HEK293T (cell line): ENCODE data around the gene ARHGAP26.

ENCODE experiments used
- CTCF ChIA-PET: fragments of 350-600 bp; formaldehyde crosslinking; extraction: SDS; loops from one replicate; lab custom pipeline; 2021; ENCODE audit warnings: antibody characterized with exemption, inconsistent platforms; lab: Yijun Ruan, JAX
- POLR2A ChIA-PET: fragments of 350-600 bp; formaldehyde crosslinking; extraction: SDS; loops from one replicate; lab custom pipeline; 2020; ENCODE audit warnings: antibody characterized with exemption, inconsistent platforms; lab: Yijun Ruan, JAX
- DNase-seq: peaks from one replicate; pipeline ENCODE4 v3.0.0; 2012; ENCODE audit warnings: mixed read lengths; ENCODE audit errors: extremely low spot score
- ARNT ChIP-seq: fragments of 450-650 bp; IDR thresholded peaks from 2 replicates; pipeline ENCODE4 v1.6.1; 2017; ENCODE audit warnings: mild to moderate bottlenecking
- BHLHE40 ChIP-seq: fragments of 450-650 bp; IDR thresholded peaks from 2 replicates; pipeline ENCODE4 v1.6.1; 2016; ENCODE audit warnings: mild to moderate bottlenecking, moderate library complexity, borderline replicate concordance
- CTBP1 ChIP-seq: fragments of 450-650 bp; IDR thresholded peaks from 2 replicates; pipeline ENCODE4 v1.6.1; 2016; ENCODE audit warnings: borderline replicate concordance
- ELF4 ChIP-seq: fragments of 450-650 bp; IDR thresholded peaks from 2 replicates; pipeline ENCODE4 v1.6.1; 2017; ENCODE audit warnings: antibody characterized with exemption
- FOXA1 ChIP-seq: fragments of 450-650 bp; IDR thresholded peaks from 2 replicates; pipeline ENCODE4 v1.6.1; 2016; ENCODE audit warnings: mild to moderate bottlenecking
- FOXK2 ChIP-seq: fragments of 450-650 bp; IDR thresholded peaks from 2 replicates; pipeline ENCODE4 v1.6.1; 2016; ENCODE audit warnings: mild to moderate bottlenecking
- FOXM1 ChIP-seq: fragments of 450-650 bp; IDR thresholded peaks from 2 replicates; pipeline ENCODE4 v1.6.1; 2017; ENCODE audit warnings: mild to moderate bottlenecking, borderline replicate concordance
- HDGF ChIP-seq: fragments of 450-650 bp; IDR thresholded peaks from 2 replicates; pipeline ENCODE4 v1.6.1; 2017; ENCODE audit warnings: antibody characterized with exemption, borderline replicate concordance
- L3MBTL2 ChIP-seq: fragments of 450-650 bp; conservative IDR thresholded peaks from 2 replicates; pipeline ENCODE4 v1.6.1; 2016; ENCODE audit warnings: mild to moderate bottlenecking
- LEF1 ChIP-seq: fragments of 450-650 bp; IDR thresholded peaks from 2 replicates; pipeline ENCODE4 v1.6.1; 2017; ENCODE audit warnings: mild to moderate bottlenecking, borderline replicate concordance
- NFRKB ChIP-seq: fragments of 450-650 bp; IDR thresholded peaks from 2 replicates; pipeline ENCODE4 v1.6.1; 2016; ENCODE audit warnings: mild to moderate bottlenecking, moderate library complexity
- PKNOX1 ChIP-seq: fragments of 450-650 bp; IDR thresholded peaks from 2 replicates; pipeline ENCODE4 v1.6.1; 2016
- SP1 ChIP-seq: fragments of 450-650 bp; IDR thresholded peaks from 2 replicates; pipeline ENCODE4 v1.6.1; 2017
- SUZ12 ChIP-seq: fragments of 450-650 bp; IDR thresholded peaks from 2 replicates; pipeline ENCODE4 v1.6.1; 2016; ENCODE audit warnings: mild to moderate bottlenecking
- TARDBP ChIP-seq: fragments of 450-650 bp; IDR thresholded peaks from 2 replicates; pipeline ENCODE4 v1.6.1; 2016
- ZNF384 ChIP-seq: fragments of 450-650 bp; IDR thresholded peaks from 2 replicates; pipeline ENCODE4 v1.6.1; 2016

ARHGAP26 gene

GRCh38 chr5:142807372-142807911, 37.3 kb downstream of the ARHGAP26 start:
- POLR2A ChIA-PET: no interaction called here
- DNase-seq: no peak
- CTCF ChIA-PET: interaction anchor here (0.8 kb wide), 1 partner anchor 59 kb away, joined by 5 read pairs; no protein-coding TSS in a partner anchor
- no peak for TF ChIP-seq HDGF
- no peak for TF ChIP-seq ZNF384
- no peak for TF ChIP-seq TARDBP
- TF ChIP-seq FOXA1: no peak
- no peak for TF ChIP-seq ELF4
- TF ChIP-seq FOXK2: no peak
- no peak for TF ChIP-seq LEF1
- TF ChIP-seq ARNT: no peak
- no peak for TF ChIP-seq NFRKB
- TF ChIP-seq SP1: no peak
- no peak for TF ChIP-seq PKNOX1
- no peak for TF ChIP-seq FOXM1
- TF ChIP-seq CTBP1: no peak
- no peak for TF ChIP-seq BHLHE40

DNA sequence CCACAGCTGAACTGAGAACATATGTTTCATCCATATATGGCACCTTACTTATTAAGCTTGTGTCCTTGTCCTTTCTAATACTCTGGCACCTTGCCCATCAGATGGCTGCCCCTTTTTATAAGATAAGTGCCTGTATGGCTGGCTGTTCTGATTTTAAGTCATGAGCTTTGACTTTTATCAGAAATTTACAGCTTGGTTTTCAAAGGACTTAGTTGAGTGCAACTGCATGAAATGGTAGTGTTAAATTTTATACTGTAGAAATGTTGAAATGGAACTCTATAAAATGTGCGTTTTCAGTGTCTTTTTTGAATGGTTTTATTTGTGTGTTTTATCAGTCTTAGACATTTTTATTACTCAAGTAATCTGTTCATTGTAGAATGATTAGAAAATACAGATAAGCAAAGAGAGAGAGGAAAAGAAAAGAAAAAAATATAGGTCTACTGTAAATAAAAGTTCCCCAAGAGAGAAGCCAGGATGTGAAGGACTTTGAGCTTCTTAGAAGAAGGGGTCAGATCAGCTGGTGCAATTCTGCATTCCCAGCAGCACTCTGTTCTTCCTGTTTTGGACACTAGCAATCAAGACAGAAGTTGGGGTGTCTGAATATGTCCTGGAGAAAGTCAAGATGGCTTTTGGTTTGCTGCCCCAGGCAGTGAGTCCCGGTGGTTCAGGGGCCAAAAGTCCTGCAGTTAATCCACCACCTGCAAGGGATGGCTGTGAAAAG, 38.9 kb downstream of the ARHGAP26 start:
- CTCF ChIA-PET: interaction anchor here (1.0 to 1.8 kb wide), 4 partner anchors 12 to 96 kb away, joined by 3 to 8 read pairs (median 4); no protein-coding TSS in a partner anchor
- no peak for TF ChIP-seq NFRKB
- TF ChIP-seq HDGF: no peak
- TF ChIP-seq FOXK2: no peak
- TF ChIP-seq PKNOX1: no peak
- TF ChIP-seq CTBP1: no peak
- TF ChIP-seq SUZ12: no peak
- TF ChIP-seq L3MBTL2: no peak
- no peak for TF ChIP-seq TARDBP
- no peak for TF ChIP-seq ZNF384
- TF ChIP-seq FOXM1: no peak
- POLR2A ChIA-PET: no interaction called here
- DNase-seq: no peak

DNA sequence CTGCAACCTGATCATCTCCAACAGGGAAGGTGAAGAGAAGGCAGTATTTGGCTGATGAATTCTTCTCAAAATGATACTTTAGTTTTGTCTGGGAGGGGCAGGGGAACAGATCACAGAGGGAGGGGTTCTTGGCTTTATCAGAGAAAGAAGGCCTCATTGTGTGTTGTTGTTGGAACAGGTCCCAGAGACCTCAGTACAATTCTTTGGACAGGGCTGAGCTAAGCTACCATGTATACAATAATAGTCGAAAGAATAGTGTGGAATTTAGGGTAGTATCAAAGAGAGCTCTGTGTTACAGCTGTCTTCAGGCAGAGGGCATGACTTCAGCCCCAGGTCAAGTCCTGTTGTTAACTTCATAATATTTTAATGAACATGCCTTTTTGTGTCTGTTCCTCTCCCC, 39.9 kb downstream of the ARHGAP26 start:
- no peak for DNase-seq
- no peak for TF ChIP-seq SUZ12
- TF ChIP-seq FOXK2: no peak
- POLR2A ChIA-PET: no interaction called here
- CTCF ChIA-PET: interaction anchor here (0.9 to 1.4 kb wide), 3 partner anchors 30 to 113 kb away, joined by 3 to 4 read pairs (median 3); no protein-coding TSS in a partner anchor

DNA sequence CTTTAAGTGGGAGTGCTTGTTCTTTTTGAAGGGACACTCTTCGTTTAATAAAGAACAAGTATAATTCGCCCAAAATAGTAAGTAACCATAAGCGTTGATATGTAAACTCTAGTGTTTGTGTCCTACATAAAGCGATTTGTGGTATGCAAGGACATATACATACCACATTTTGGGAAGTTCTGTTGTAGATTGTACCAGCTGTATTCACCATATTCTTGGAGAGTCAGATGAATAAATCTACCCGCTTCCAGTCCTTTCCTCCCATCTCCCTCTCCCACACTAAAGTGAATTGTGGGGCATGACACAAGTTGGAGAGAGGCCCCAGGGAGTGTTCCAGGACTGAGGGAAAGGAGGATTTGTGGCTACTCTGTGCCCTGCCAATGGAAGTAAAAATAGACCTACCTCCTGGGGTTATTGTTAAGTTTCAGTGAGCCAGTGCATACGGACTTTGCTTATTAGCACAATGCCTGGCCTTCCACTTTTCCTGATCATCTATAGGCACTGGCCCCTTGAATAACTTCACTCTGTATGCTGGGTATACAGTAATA, 40.6 kb downstream of the ARHGAP26 start:
- ChIA-PET POLR2A (no interaction called here), CTCF (interaction anchor here (0.9 to 1.1 kb wide), 2 partner anchors 31 to 112 kb away, joined by 3 to 4 read pairs; no protein-coding TSS in a partner anchor)
- TF ChIP-seq L3MBTL2 (no peak), NFRKB (no peak), ARNT (no peak), FOXK2 (no peak), PKNOX1 (no peak), LEF1 (no peak), ELF4 (no peak)
- DNase-seq: no peak

DNA sequence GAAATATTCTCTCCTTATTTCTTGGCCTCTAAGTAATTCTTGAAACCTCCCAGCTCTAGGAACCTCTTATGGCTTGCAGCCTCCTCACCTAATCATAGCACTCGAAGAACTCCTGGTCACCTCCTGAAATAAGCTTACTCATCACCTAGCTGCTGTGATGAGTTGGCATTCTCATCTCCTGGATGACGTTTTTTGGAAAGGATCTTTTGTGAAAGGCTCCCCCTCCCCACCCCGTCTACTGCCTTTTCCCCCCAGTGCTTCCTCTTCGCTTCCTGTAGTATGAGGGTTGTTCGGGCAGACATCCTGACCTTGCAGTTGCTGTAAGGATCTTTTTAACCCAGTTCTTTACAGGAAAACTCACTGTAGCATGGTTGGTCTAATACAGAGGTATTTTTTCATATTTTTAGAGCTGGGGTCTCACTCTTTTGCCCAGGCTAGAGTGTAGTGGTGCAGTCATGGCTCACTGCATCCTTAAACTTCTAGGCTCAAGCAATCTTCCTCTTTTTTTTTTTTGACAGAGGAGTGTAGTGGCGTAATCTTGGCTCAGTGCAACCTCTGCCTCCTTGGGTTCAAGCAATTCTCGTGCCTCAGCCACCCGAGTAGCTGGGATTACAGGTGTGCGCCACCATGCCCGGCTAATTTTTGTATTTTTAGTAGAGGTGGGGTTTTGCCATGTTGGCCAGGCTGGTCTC, 41.8 kb downstream of the ARHGAP26 start:
- ChIA-PET POLR2A (no interaction called here), CTCF (interaction anchor here (0.7 to 0.9 kb wide), 2 partner anchors 95 to 99 kb away, joined by 3 to 4 read pairs; no protein-coding TSS in a partner anchor)
- TF ChIP-seq TARDBP: no peak
- no peak for TF ChIP-seq ZNF384
- TF ChIP-seq ELF4: no peak
- TF ChIP-seq CTBP1: no peak
- no peak for TF ChIP-seq FOXA1
- no peak for TF ChIP-seq NFRKB
- TF ChIP-seq FOXK2: no peak
- no peak for TF ChIP-seq SUZ12
- TF ChIP-seq SP1: no peak
- no peak for TF ChIP-seq L3MBTL2
- no peak for TF ChIP-seq BHLHE40
- TF ChIP-seq FOXM1: no peak
- TF ChIP-seq PKNOX1: no peak
- TF ChIP-seq LEF1: no peak
- TF ChIP-seq ARNT: no peak
- no peak for TF ChIP-seq HDGF
- DNase-seq: no peak
